Immature natural killer cell (primary cell): ENCODE results near the gene CLDN19. TPM values are rescaled to one million over a fixed set of nuclear protein-coding genes. Genes with fewer than 3 reads are reported as not detected.

ENCODE experiments used
- DNase-seq, 3 donors: peaks; one replicate each; pipeline ENCODE4 v3.0.0; 2022; ENCODE audit warnings: mixed read lengths in 1 of 3
- H3K27ac Mint-ChIP-seq, 6 donors: one replicate each; pipeline ENCODE4 v1.8.0; 2020; ENCODE audit warnings: mixed read lengths in 6 of 6, mild to moderate bottlenecking in 5 of 6, inconsistent platforms in 4 of 6, moderate library complexity in 3 of 6
- H3K27me3 Mint-ChIP-seq, 3 donors: one replicate each; pipeline ENCODE4 v1.8.0; 2020 to 2021; ENCODE audit warnings: low read depth in 3 of 3, mild to moderate bottlenecking in 3 of 3, mixed read lengths in 3 of 3, moderate library complexity in 3 of 3, inconsistent platforms in 1 of 3
- H3K36me3 Mint-ChIP-seq, 3 donors: one replicate each; pipeline ENCODE4 v1.8.0; 2020; ENCODE audit warnings: mixed read lengths in 3 of 3, inconsistent platforms in 2 of 3, mild to moderate bottlenecking in 2 of 3
- H3K4me1 Mint-ChIP-seq, 2 donors: one replicate each; pipeline ENCODE4 v1.8.0; 2020; ENCODE audit warnings: inconsistent platforms in 2 of 2, mild to moderate bottlenecking in 2 of 2, mixed read lengths in 2 of 2, moderate library complexity in 1 of 2
- H3K4me3 Mint-ChIP-seq, 5 donors: one replicate each; pipeline ENCODE4 v1.8.0; 2020; ENCODE audit warnings: mild to moderate bottlenecking in 5 of 5, mixed read lengths in 5 of 5, inconsistent platforms in 3 of 5, moderate library complexity in 3 of 5
- H3K9me3 Mint-ChIP-seq, 6 donors: one replicate each; pipeline ENCODE4 v1.8.0; 2020; ENCODE audit warnings: mild to moderate bottlenecking in 6 of 6, mixed read lengths in 6 of 6, inconsistent platforms in 4 of 6, moderate library complexity in 3 of 6
- polyA plus RNA-seq, 3 donors: library from polyadenylated mRNA; unstranded; fragments of 300-500 nt; fragmentation: Illumina TruSeq; gene quantifications; one replicate each; pipeline ENCODE4 v1.2.3, GENCODE V29; 2021

CLDN19 gene
- polyA plus RNA-seq, 3 donors from 2014 or later: not detected

- H3K9me3 Mint-ChIP-seq: no peaks in the 10 kb centered on the region
Measured at GRCh38 chr1:42741706-42742105, 1.7 kb upstream of the CLDN19 start.

DNA sequence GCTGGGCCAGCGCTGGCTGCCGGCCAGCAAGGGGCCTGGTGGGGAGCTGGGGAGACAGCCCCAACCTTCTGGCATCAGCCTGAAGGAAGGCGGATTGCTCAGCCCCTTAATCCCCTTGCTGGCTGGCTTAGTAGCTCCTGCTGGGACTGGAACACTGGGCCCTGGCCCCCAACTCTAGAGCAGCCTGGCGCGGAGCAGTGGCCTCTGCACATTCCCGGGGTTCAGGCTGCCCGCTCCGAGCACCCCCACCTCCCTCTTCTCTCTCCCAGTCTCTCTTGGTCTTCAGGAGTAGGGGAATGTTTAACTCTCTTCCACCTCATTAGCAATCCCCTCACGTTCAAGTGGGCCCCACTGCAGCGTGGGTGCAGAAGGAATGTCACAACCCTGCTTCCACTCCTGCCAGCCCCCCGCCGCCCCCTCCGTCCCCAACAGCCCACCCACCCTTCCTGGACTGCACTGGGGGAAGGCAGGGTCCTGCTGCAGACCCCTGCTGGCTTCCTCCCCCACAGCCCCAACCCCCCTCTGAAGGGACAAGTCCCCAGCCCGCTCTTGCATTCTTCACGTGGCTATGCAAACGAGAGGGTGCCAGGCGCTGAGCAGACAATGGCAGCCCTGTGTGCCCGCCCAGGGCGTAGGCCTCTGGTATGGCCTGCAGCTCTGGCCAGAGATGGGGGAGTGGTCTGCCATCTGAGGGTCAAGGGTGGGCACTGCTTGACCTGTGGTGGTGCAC, 980 bp upstream of the CLDN19 start:
- Mint-ChIP-seq H3K36me3 (peaks cover 0 to 3% (median 0%) of the 10 kb centered on the region in 3 donors), H3K27ac (no peak overlapping the region), H3K27me3 (peaks cover 0 to 2% (median 1%) of the 10 kb centered on the region in 3 donors), H3K9me3 (no peaks in the 10 kb centered on the region), H3K4me1 (no peaks in the 10 kb centered on the region), H3K4me3 (no peak overlapping the region)
- DNase-seq: no peak

More at GRCh38 chr1:42741706-42742105, 1.7 kb upstream of the CLDN19 start:
- Mint-ChIP-seq H3K36me3 (peaks cover 0 to 3% (median 0%) of the 10 kb centered on the region in 3 donors), H3K4me3 (no peak overlapping the region), H3K27ac (no peak overlapping the region), H3K27me3 (peaks cover 0 to 1% (median 0%) of the 10 kb centered on the region in 3 donors), H3K4me1 (no peaks in the 10 kb centered on the region)
- no peak for DNase-seq

DNA sequence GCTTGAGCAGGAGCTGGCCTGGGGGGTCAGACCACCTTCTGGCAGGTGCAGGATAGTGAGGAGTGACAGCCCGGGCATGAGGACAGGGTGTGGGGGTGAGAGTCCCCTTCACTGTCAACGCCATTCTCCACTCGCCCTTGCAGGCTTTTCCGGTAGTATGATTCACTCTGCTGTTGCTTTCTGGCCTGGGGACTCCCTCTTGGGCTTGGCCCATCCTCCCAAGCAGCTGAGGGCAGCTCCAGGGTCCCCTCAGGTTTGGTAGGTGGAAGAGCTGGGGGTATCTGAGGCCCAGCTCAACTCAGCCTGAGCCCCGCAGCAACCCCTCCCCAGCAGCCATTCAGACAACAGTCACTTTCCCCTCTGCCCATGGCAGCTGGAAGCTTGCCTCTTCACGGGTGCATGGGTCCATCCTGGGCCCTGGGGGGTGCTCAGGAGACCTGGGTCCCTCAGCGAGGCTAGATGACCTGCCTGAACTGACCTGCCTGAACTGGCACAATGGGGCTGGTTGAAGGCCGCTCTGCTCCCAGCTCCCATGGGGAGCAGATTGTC, 1.3 kb downstream of the CLDN19 start:
- no peaks in the 10 kb centered on the region for H3K4me1 Mint-ChIP-seq
- H3K36me3 Mint-ChIP-seq: no peaks in the 10 kb centered on the region
- H3K9me3 Mint-ChIP-seq: no peaks in the 10 kb centered on the region
- no peak overlapping the region for H3K27ac Mint-ChIP-seq
- H3K27me3 Mint-ChIP-seq: peaks cover 0 to 2% (median 1%) of the 10 kb centered on the region in 3 donors
- H3K4me3 Mint-ChIP-seq: no peak overlapping the region
- DNase-seq: no peak

DNA sequence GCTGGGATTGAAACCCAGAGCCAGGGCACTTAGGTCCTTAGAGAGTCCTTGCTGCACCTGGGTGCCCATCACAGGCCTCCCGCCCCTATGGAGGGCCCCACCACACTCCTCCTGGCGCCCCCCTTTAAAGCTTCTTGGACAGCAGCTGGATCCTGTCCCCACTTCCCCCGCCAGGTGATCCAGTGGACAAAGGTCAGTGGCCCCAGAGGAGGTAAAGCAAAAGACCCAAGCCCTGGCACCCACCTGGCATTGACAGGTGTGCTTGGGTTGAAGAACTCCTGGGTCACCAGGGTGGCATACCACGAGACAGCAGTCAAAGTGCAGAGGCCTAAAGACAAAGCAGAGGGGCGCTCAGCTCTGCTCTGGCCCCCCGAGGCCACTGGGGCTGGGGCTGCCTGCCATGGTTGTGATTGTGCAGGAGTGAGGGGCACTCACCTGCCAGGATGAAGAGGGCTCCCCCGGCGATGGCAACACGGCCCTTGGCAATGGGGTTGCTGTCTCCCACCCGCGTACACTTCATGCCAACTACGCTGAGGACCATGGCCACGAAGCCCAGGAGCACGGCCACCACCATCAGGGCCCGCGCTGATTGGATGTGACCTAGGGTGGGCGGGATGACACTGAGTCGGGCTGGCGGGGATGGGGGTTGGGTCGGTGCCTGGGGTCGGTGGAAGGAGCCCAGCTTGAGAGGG, 1.9 kb downstream of the CLDN19 start:
- no peaks in the 10 kb centered on the region for H3K9me3 Mint-ChIP-seq
- no peak overlapping the region for H3K4me3 Mint-ChIP-seq
- no peak overlapping the region for H3K27ac Mint-ChIP-seq
- no peaks in the 10 kb centered on the region for H3K36me3 Mint-ChIP-seq
- no peak for DNase-seq
- H3K27me3 Mint-ChIP-seq: peaks cover 0 to 2% (median 1%) of the 10 kb centered on the region in 3 donors
- no peaks in the 10 kb centered on the region for H3K4me1 Mint-ChIP-seq

- Mint-ChIP-seq H3K4me3 (no peak overlapping the region), H3K36me3 (no peaks in the 10 kb centered on the region), H3K27me3 (peaks cover 0 to 2% (median 1%) of the 10 kb centered on the region in 3 donors), H3K9me3 (no peaks in the 10 kb centered on the region), H3K27ac (peak overlapping the region in 2 of 6 donors; percentile 8 to 71), H3K4me1 (no peaks in the 10 kb centered on the region)
- DNase-seq: no peak
Measured at GRCh38 chr1:42737257-42737656, 2.8 kb downstream of the CLDN19 start.

- Mint-ChIP-seq H3K27me3 (peaks cover 0 to 2% (median 1%) of the 10 kb centered on the region in 3 donors), H3K4me1 (no peaks in the 10 kb centered on the region), H3K4me3 (no peak overlapping the region), H3K9me3 (no peaks in the 10 kb centered on the region), H3K36me3 (no peaks in the 10 kb centered on the region), H3K27ac (peak overlapping the region in 1 of 6 donors; percentile 8)
- DNase-seq: no peak
Measured at GRCh38 chr1:42736571-42737200, 3.4 kb downstream of the CLDN19 start.

GRCh38 chr1:42736152-42736551, 3.9 kb downstream of the CLDN19 start:
- Mint-ChIP-seq H3K27ac (no peak overlapping the region), H3K4me3 (no peak overlapping the region), H3K9me3 (no peaks in the 10 kb centered on the region)

GRCh38 chr1:42735477-42736105, 4.4 kb downstream of the CLDN19 start:
- peaks cover 0 to 2% (median 0%) of the 10 kb centered on the region in 3 donors for H3K27me3 Mint-ChIP-seq
- no peak for DNase-seq
- no peaks in the 10 kb centered on the region for H3K36me3 Mint-ChIP-seq
- H3K9me3 Mint-ChIP-seq: no peaks in the 10 kb centered on the region
- no peaks in the 10 kb centered on the region for H3K4me1 Mint-ChIP-seq
- no peak overlapping the region for H3K4me3 Mint-ChIP-seq
- H3K27ac Mint-ChIP-seq: no peak overlapping the region

More at GRCh38 chr1:42736152-42736551, 3.9 kb downstream of the CLDN19 start:
- H3K4me1 Mint-ChIP-seq: no peaks in the 10 kb centered on the region
- DNase-seq: no peak
- H3K36me3 Mint-ChIP-seq: no peaks in the 10 kb centered on the region
- peaks cover 0 to 2% (median 1%) of the 10 kb centered on the region in 3 donors for H3K27me3 Mint-ChIP-seq

- DNase-seq: no peak
- Mint-ChIP-seq H3K4me1 (no peaks in the 10 kb centered on the region), H3K9me3 (no peaks in the 10 kb centered on the region), H3K36me3 (no peaks in the 10 kb centered on the region), H3K27ac (no peak overlapping the region), H3K27me3 (peaks cover 0 to 2% (median 0%) of the 10 kb centered on the region in 3 donors), H3K4me3 (no peak overlapping the region)
Measured at GRCh38 chr1:42735056-42735455, 5.0 kb downstream of the CLDN19 start.

DNA sequence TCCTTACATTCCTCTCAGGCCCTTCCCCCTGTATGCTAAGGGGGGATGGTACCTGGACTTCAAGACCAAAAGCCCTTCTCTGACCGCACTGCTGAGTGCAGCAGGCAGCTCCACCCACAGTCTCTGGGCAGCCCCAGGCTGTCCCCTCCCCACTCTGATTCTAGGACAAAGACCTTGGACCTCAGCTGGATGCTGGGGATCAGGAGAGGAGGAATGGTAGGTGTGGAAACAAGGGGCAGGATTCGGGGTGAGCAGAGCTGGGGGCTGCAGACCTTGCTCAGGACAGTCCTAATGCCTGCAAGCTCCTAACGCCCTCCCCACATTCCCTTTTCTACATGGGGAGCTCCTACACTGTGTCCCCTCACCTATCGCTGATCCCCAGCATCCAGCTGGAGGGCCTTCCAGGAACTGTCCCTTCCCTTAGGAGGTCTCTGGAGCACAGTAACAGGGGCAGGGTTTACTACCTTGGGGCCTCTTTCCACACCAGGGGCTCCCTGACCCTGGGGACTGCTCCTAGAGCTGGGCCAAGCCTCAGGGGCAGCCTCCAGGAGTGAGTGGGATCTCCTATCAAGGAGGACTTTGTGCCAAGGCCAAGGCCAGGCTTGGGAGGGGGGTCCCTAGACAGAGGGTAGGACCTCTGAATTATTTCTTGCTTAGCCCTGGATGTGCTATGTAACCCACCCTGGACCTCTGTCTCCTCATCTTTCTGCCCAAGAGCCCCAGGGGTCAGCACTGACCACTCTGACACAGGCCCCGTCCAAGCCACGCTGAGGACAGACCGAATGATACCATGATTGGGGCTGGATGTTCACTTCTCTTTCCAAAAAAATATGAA, 5.6 kb downstream of the CLDN19 start:
- Mint-ChIP-seq H3K27me3 (peaks cover 0 to 2% (median 0%) of the 10 kb centered on the region in 3 donors), H3K4me3 (no peak overlapping the region), H3K4me1 (no peaks in the 10 kb centered on the region), H3K27ac (no peak overlapping the region), H3K9me3 (no peaks in the 10 kb centered on the region), H3K36me3 (no peaks in the 10 kb centered on the region)
- no peak for DNase-seq

- Mint-ChIP-seq H3K36me3 (no peaks in the 10 kb centered on the region), H3K4me1 (no peaks in the 10 kb centered on the region), H3K4me3 (no peak overlapping the region), H3K27me3 (peaks cover 0 to 2% (median 0%) of the 10 kb centered on the region in 3 donors), H3K27ac (peak overlapping the region in 1 of 6 donors; percentile 19), H3K9me3 (no peaks in the 10 kb centered on the region)
- no peak for DNase-seq
Measured at GRCh38 chr1:42733415-42734200, 6.4 kb downstream of the CLDN19 start.

- Mint-ChIP-seq H3K27me3 (peaks cover 0 to 2% (median 0%) of the 10 kb centered on the region in 3 donors), H3K27ac (peak overlapping the region in 1 of 6 donors; percentile 7), H3K4me1 (no peaks in the 10 kb centered on the region), H3K9me3 (no peaks in the 10 kb centered on the region), H3K36me3 (no peaks in the 10 kb centered on the region), H3K4me3 (no peak overlapping the region)
- no peak for DNase-seq
Measured at GRCh38 chr1:42732126-42732680, 7.8 kb downstream of the CLDN19 start.
